Stimulated activated effector memory CD8-positive, alpha-beta T cell treated with anti-CD3 and anti-CD28 coated beads, Interleukin-12 subunit alpha, Interleukin-12 subunit beta, amount 100 ng/mL, for 72 hours (primary cell): ENCODE measurements around the gene MYZAP.

Experiments
- ATAC-seq: fragments of 150-1000 bp; cut with Tn5 transposase; 2 replicates; pipeline ENCODE4 v1.10.0; 2021
- DNase-seq, 2 donors: peaks; one replicate each; pipeline ENCODE4 v3.0.0; 2021 to 2022; ENCODE audit warnings: low spot score in 2 of 2
- H3K27ac Mint-ChIP-seq: one replicate; pipeline ENCODE4 v1.8.0; 2022; ENCODE audit warnings: mild to moderate bottlenecking, mixed read lengths
- H3K36me3 Mint-ChIP-seq: one replicate; pipeline ENCODE4 v1.8.0; 2022; ENCODE audit warnings: mild to moderate bottlenecking, mixed read lengths
- H3K4me1 Mint-ChIP-seq: one replicate; pipeline ENCODE4 v1.8.0; 2022; ENCODE audit warnings: mixed read lengths
- H3K4me3 Mint-ChIP-seq: one replicate; pipeline ENCODE4 v1.8.0; 2022; ENCODE audit warnings: mild to moderate bottlenecking, mixed read lengths
- H3K9me3 Mint-ChIP-seq: one replicate; pipeline ENCODE4 v1.8.0; 2022; ENCODE audit warnings: mixed read lengths

MYZAP gene

DNA sequence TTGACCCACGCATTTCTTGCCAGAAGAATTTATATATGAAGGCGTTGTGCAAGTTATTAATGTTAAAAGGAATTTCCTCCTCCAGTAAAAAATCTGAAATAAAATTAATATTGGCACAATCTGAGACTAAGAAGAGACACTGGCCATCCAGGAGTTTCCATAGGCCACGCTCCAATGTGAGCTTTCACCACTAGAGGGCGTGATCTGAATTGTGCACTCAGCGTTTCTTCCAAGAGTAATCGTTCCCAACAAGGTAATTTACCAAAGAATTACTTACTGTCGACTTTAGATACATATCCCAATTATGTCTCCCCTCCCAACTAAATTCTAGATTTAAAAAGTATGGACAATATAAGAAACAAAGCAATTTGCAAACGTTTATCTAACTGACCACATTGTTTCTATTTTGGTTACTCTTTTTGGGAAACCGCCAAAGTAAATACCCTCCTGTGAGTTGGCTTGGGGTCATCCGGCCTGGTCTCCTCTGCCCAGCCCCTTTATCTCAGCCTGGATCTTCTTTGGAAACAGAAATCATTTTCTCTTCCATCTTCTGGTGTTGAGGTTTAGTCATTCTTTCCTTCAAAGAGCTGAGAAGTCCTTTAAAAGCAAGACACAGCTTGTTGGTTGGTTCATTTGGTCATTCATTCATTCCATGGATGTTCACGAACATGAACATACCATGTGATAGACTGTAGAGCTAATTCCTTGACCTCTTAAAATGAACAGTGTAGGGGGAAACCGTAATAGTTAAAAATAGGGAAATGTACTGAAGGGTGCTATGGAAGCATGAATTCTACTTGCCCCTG lies 141.0 kb downstream of the MYZAP start:
- no peaks in the 10 kb centered on the region for H3K9me3 Mint-ChIP-seq
- no peaks in the 10 kb centered on the region for H3K4me1 Mint-ChIP-seq
- ATAC-seq (no peak), DNase-seq (peak in 1 of 2 donors; percentile 28)
- H3K27ac Mint-ChIP-seq = no peak overlapping the region
- no peaks in the 10 kb centered on the region for H3K36me3 Mint-ChIP-seq
- H3K4me3 Mint-ChIP-seq = no peak overlapping the region

DNA sequence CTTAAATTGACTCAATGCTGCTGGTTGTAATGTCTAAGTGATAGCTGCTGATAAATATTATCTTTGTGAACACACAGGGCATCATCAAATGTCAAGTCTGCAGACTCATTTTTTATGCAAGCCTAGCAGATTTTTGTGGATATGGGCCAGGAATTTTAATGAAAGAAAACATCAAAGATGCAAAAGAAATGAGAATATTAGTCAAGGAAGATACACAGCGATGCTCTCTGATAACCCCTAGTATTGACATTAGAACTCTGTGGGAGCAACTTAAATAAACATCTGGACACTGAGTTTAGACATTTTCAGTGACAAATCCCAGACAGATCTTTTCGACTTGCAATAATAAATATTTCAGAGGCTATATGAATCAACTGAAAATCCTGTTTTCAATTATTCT lies 143.2 kb downstream of the MYZAP start:
- Mint-ChIP-seq H3K36me3 (no peaks in the 10 kb centered on the region), H3K4me3 (no peak overlapping the region), H3K4me1 (no peaks in the 10 kb centered on the region), H3K27ac (no peak overlapping the region), H3K9me3 (no peaks in the 10 kb centered on the region)
- DNase-seq (no peak), ATAC-seq (no peak)
